Measurements from ENCODE around the gene KRT76.
A peak's percentile ranks its signal among the peaks of the same experiment; 100 is the strongest.

Gene KRT76

GRCh38 chr12:52802442-52802841 is 25.3 kb upstream of the KRT76 start:
- no peak overlapping the region for H3K27ac ChIP-seq
- ChIA-PET POLR2A (ENCODE audit: low non-redundant PET) (no interaction called here), CTCF (no interaction called here)
- no peak for TF ChIP-seq CTCF (conservative IDR thresholded peaks at IDR 0.05; ENCODE audit: low read depth)
- DNase-seq (ENCODE audit: low spot score), result no peak

- ChIA-PET CTCF (interaction anchor here (0.6 kb wide), 1 partner anchor 241 kb away, joined by 3 read pairs; no protein-coding TSS in a partner anchor), POLR2A (ENCODE audit: low non-redundant PET) (no interaction called here)
- H3K27ac ChIP-seq, result no peak overlapping the region
- no peak for TF ChIP-seq CTCF (conservative IDR thresholded peaks at IDR 0.05; ENCODE audit: low read depth)
- no peak for DNase-seq (ENCODE audit: low spot score)
Observed at GRCh38 chr12:52801773-52802172, 24.6 kb upstream of the KRT76 start.

GRCh38 chr12:52800259-52800917 is 23.2 kb upstream of the KRT76 start:
- POLR2A ChIA-PET (ENCODE audit: low non-redundant PET), result no interaction called here
- CTCF ChIA-PET, result no interaction called here

GRCh38 chr12:52799505-52800211 is 22.5 kb upstream of the KRT76 start:
- no peak for TF ChIP-seq CTCF (conservative IDR thresholded peaks at IDR 0.05; ENCODE audit: low read depth)

More at GRCh38 chr12:52800259-52800917, 23.2 kb upstream of the KRT76 start:
- no peak for TF ChIP-seq CTCF (conservative IDR thresholded peaks at IDR 0.05; ENCODE audit: low read depth)
- no peak for DNase-seq (ENCODE audit: low spot score)
- H3K27ac ChIP-seq, result peak overlapping the region; percentile 62; the same call in 1 of the 2 replicates

GRCh38 chr12:52798671-52799504 is 21.7 kb upstream of the KRT76 start:
- H3K27ac ChIP-seq, result no peak overlapping the region
- ChIA-PET POLR2A (ENCODE audit: low non-redundant PET) (no interaction called here), CTCF (no interaction called here)
- DNase-seq (ENCODE audit: low spot score), result peak; percentile 85
- TF ChIP-seq CTCF (conservative IDR thresholded peaks at IDR 0.05; ENCODE audit: low read depth), result no peak

More at GRCh38 chr12:52799505-52800211, 22.5 kb upstream of the KRT76 start:
- no peak overlapping the region for H3K27ac ChIP-seq
- CTCF ChIA-PET, result no interaction called here
- POLR2A ChIA-PET (ENCODE audit: low non-redundant PET), result no interaction called here
- no peak for DNase-seq (ENCODE audit: low spot score)

- TF ChIP-seq CTCF (conservative IDR thresholded peaks at IDR 0.05; ENCODE audit: low read depth), result no peak
- ChIA-PET CTCF (interaction anchor here (0.7 kb wide), 1 partner anchor 25 kb away, joined by 3 read pairs; no protein-coding TSS in a partner anchor), POLR2A (ENCODE audit: low non-redundant PET) (no interaction called here)
- DNase-seq (ENCODE audit: low spot score), result peak; percentile 64
- H3K27ac ChIP-seq, result no peak overlapping the region
Observed at GRCh38 chr12:52798003-52798670, 21.0 kb upstream of the KRT76 start.

All from RWPE1 (cell line).